Stimulated activated naive B cell treated with anti-CD40 and anti-IgM and Interleukin-4, amounts not matched to agents 10 μg/mL and 1 μg/mL and 100 μg/mL, for 72 hours (primary cell): Measurements from ENCODE around the gene TMEM107.
A peak's percentile ranks its signal among the peaks of the same experiment; 100 is the strongest.

Experiments used
- ATAC-seq, 2 donors: fragments of 150-1000 bp; cut with Tn5 transposase; replicated peaks; 2 replicates each; pipeline ENCODE4 v1.10.0; 2021; ENCODE audit warnings: moderate library complexity in 1 of 2
- DNase-seq: peaks from one replicate; pipeline ENCODE4 v3.0.0; 2021
- H3K27ac Mint-ChIP-seq: one replicate; pipeline ENCODE4 v1.8.0; 2022; ENCODE audit warnings: mild to moderate bottlenecking, mixed read lengths
- H3K27me3 Mint-ChIP-seq, 2 donors: one replicate each; pipeline ENCODE4 v1.8.0; 2022; ENCODE audit warnings: mixed read lengths in 2 of 2
- H3K36me3 Mint-ChIP-seq, 2 donors: one replicate each; pipeline ENCODE4 v1.8.0; 2022; ENCODE audit warnings: mixed read lengths in 2 of 2, mild to moderate bottlenecking in 1 of 2
- H3K4me1 Mint-ChIP-seq, 2 donors: one replicate each; pipeline ENCODE4 v1.8.0; 2022; ENCODE audit warnings: mixed read lengths in 2 of 2, mild to moderate bottlenecking in 1 of 2
- H3K4me3 Mint-ChIP-seq, 2 donors: one replicate each; pipeline ENCODE4 v1.8.0; 2022; ENCODE audit warnings: mild to moderate bottlenecking in 2 of 2, mixed read lengths in 2 of 2, moderate library complexity in 1 of 2
- H3K9me3 Mint-ChIP-seq, 2 donors: one replicate each; pipeline ENCODE4 v1.8.0; 2022; ENCODE audit warnings: mixed read lengths in 2 of 2, mild to moderate bottlenecking in 1 of 2

Gene TMEM107

DNA sequence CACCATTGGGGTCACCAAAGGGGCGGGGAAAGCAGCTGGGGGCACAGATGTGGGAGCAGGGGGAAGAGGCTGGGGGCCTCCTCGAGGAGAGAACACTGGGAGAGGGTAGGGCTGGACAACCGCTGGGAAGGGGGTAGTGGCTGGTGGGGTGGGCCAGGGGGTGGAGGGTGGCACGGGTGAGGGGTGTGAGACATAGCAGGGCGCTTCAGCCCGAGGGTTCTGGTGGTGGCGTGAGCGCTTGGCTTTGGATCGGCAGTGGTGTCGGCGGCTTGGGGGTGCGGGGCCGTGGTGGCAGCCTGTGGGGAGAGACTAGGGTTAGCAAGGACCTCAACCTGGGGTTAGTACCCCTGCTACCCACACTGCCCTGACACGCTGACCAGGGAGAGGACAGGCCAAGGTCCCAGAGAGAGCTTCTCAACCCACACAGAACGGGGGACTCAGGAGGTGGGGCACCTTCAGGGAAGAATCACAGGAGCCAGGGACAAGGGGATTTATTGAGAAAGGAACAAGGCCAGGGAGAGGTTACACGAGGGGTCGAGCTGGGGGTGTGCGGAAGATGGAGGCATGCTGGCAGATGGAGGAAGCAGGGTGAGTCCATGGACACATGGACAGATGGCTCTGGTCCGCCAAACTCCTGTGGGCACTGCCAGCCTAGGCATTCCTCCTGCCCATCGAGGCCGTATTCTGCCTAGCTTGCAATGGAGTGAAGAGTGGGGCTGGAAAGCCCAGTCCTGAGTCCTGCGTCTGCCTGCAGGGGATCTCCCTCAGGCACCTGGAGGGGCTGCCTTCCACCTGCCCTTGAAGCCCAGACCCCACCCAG lies 32.4 kb downstream of the TMEM107 start:
- no peaks in the 10 kb centered on the region for H3K9me3 Mint-ChIP-seq
- no peak overlapping the region for H3K27ac Mint-ChIP-seq
- no peak overlapping the region for H3K4me3 Mint-ChIP-seq

DNA sequence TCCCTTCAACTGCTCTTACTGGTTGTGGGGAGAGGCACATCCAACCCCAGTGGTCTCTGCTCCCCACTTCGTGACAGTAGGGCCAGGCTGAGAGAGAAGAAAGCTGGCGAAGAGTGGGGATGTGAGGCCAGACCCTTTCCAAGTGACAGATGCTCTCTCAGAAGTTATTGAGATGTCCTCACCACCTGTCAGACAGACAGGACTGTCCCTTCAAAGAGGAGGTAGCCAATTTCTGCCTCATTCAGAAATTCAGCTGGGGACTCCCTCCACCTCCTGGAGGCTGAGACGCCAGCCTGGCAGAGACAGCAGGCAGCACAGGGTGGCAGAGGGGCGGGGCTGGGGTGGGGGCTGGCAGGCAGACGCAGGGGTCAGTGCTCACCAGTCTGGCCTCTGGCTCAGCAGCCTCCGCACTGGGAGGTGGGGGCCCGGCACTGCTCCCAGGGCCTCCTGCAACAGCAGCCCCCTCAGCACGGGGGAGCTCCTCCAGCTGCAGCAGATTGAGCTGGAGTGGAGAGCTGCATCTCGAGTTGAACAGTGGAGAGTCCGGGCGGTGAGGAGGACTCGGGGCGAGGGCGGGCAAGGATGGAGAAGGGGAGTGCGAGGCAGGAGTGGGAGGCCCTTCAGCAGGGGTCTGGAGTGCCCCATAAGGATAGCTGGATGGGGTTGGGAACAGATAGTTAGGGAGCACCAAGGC lies 33.1 kb downstream of the TMEM107 start:
- H3K27me3 Mint-ChIP-seq = no peaks in the 10 kb centered on the region
- no peak overlapping the region for H3K4me3 Mint-ChIP-seq
- DNase-seq = no peak
- no peaks in the 10 kb centered on the region for H3K9me3 Mint-ChIP-seq
- peaks cover 5 to 9% of the 10 kb centered on the region in 2 donors for H3K4me1 Mint-ChIP-seq
- no peak for ATAC-seq
- H3K36me3 Mint-ChIP-seq = peaks cover 53 to 71% of the 10 kb centered on the region in 2 donors
- H3K27ac Mint-ChIP-seq = no peak overlapping the region

More for the DNA sequence above, 32.4 kb downstream of the TMEM107 start:
- ATAC-seq = no peak
- Mint-ChIP-seq H3K36me3 (peaks cover 58 to 77% of the 10 kb centered on the region in 2 donors), H3K4me1 (peaks cover 5 to 9% of the 10 kb centered on the region in 2 donors), H3K27me3 (no peaks in the 10 kb centered on the region)
- no peak for DNase-seq

DNA sequence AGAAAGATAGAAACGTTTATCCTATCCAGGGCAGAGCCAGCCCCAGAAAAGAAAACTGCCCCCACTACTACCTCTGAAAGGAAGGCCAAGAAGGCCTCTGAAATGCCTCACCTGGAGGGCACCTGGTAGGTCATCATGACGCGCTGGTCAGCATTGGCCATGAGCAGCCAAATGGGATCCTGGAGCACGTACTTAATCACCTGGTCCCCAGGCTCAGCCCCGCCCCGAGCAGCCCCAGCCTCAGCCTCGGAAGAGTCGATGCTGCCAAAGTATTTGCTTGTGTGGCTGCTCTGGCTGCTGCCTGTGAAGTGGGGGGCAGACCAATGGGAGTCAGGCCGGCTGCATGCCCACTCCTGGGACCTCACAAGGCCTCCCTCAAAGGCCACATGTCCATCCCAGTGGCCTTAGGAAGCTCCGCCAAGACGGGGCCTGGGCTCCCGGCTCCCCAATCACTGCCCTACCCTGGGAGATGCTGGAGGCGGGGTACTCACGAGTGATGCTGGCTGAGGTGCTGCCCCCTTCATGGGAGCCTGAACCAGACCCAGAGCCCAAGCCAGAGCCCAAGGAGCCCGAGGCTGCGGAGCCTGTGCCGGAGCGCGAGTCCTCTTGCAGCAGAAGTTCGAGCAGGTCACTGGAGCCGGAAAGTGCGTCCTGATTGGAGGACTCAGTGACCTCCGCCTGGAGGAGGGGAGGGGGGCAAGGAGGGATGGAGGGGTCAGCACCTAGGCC lies 33.9 kb downstream of the TMEM107 start:
- Mint-ChIP-seq H3K4me3 (no peak overlapping the region), H3K36me3 (peaks cover 46 to 66% of the 10 kb centered on the region in 2 donors), H3K4me1 (peaks cover 5 to 9% of the 10 kb centered on the region in 2 donors), H3K27me3 (no peaks in the 10 kb centered on the region), H3K27ac (no peak overlapping the region), H3K9me3 (no peaks in the 10 kb centered on the region)
- DNase-seq (no peak), ATAC-seq (no peak)

DNA sequence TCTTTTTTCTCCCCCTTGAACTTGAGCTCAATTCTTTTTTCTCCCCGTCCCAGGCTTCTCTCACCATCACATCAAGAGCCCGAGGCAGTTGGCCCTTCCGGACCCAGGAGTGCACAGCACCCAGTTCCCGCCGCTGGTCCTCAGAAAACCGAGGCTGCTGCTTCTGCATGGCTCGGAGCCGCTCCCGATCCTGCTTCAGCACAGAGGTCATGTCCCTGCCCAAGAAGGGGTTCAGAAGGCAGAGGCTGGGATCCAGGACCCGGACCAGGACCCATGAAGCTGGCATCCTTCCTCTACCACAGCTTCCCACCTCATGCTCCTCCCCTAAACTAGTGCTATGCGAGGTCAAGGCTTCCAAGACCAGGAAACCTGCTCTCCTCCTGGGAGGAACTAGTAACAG lies 34.4 kb downstream of the TMEM107 start:
- H3K36me3 Mint-ChIP-seq = peaks cover 42 to 60% of the 10 kb centered on the region in 2 donors
- no peak overlapping the region for H3K4me3 Mint-ChIP-seq
- no peaks in the 10 kb centered on the region for H3K27me3 Mint-ChIP-seq
- ATAC-seq = no peak
- DNase-seq = no peak
- H3K9me3 Mint-ChIP-seq = no peaks in the 10 kb centered on the region
- H3K4me1 Mint-ChIP-seq = peaks cover 1 to 10% of the 10 kb centered on the region in 2 donors
- no peak overlapping the region for H3K27ac Mint-ChIP-seq

DNA sequence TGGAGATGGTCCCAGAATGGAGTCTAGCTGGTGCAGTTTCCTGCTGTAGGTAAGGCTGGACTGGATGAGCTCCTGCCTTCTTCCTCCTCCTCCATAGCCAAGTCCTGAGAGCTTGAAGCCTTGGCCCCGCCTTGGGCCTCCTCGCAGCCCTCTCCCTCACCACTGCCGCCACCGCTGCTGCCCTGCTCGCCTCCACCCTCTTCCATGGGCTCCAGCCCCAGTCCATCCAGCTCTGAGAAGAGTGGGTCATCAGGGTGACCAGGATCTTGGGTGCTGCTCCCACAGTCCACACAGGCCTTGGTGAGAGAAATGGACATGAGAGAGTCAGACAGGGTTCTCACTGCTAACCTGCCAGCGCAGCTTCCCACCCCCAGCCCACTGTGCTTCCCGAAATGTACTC lies 35.1 kb downstream of the TMEM107 start:
- H3K36me3 Mint-ChIP-seq = peaks cover 35 to 53% of the 10 kb centered on the region in 2 donors
- ATAC-seq = no peak
- H3K4me1 Mint-ChIP-seq = peaks cover 0 to 9% of the 10 kb centered on the region in 2 donors
- no peak overlapping the region for H3K27ac Mint-ChIP-seq
- no peaks in the 10 kb centered on the region for H3K27me3 Mint-ChIP-seq
- peak overlapping the region in 1 of 2 donors; percentile 34 for H3K4me3 Mint-ChIP-seq
- DNase-seq = no peak
- no peaks in the 10 kb centered on the region for H3K9me3 Mint-ChIP-seq

DNA sequence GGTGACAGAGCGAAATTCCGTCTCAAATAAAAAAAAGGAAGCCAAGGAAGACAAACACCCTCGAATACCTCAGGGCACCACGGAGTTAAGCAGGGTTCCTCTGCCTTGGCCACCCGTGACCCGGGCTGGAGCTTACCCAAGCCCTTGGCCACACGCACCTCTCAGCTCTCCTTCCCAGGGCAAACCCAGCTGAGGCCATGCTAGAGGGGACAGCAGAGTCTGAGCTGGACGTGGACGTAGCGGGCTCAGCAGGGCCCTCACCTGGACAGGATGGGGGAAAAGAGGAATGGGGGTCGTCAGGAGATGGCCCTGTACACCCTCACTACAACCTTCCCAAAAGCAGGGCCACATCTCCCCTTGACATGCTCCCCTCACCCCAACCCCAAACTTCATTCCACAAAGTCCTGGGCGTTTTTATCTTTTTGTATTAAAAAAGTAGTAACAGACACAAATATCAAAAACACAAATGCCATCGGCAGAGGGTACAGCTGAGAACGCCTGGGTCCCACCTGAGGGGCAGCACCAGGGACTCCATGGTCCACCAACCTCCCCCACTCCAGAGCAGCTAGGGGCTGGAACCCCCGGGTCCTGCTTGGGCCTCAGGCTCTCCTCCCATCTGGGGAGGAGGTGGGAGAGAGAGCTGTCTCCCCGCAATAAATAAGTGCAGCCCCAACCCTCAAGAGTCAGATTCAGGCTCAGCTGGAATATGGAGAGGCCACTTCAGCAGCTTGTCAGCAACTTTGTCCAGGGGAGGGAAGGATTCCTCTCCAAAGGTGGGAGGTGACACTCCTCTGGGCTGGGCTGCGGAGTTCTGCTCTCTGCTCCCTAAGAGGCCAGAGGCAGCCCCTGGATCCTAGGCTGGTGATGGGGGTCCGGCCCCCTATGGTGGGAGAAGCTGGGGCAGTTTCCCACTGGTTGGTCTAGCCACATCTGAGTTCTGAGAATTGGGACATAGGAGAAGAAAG lies 35.8 kb downstream of the TMEM107 start:
- ATAC-seq (no peak), DNase-seq (no peak)
- H3K27ac Mint-ChIP-seq = no peak overlapping the region
- H3K4me3 Mint-ChIP-seq = no peak overlapping the region
- H3K4me1 Mint-ChIP-seq = peaks cover 0 to 7% of the 10 kb centered on the region in 2 donors
- H3K9me3 Mint-ChIP-seq = no peaks in the 10 kb centered on the region
- H3K27me3 Mint-ChIP-seq = no peaks in the 10 kb centered on the region
- peaks cover 31 to 48% of the 10 kb centered on the region in 2 donors for H3K36me3 Mint-ChIP-seq

DNA sequence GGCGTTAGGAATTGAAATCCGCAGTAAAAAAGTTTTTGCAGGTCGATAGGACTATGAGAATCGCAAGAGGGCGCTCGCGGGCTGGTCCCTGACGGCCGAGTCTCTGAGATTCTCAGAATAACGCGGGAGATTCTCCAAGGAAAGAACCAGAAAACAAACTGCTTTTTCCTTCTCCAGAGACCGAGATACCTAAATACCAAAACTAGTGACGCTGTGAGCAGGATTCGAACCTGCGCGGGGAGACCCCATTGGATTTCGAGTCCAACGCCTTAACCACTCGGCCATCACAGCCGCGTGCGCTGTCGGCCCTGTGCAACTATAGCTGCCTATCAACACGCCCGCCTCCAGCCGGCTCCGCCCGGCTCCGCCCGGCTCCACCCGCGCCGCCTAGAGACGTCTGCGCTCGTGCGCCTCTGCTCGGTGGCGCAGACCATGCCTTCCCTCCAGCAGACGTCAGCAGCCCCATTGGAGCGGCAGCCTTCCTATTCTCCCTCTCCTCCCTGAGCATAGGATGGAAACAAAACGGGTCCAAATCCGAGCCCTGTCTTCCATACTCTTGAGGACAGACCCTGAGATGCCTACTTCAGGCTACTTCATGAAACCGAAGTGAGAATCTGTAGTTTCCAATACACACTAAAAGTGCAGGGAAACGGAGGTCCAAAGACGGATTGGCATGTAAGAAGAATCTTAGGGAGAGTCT lies 37.4 kb downstream of the TMEM107 start:
- Mint-ChIP-seq H3K27ac (no peak overlapping the region), H3K27me3 (no peaks in the 10 kb centered on the region), H3K4me3 (no peak overlapping the region), H3K4me1 (peaks cover 0 to 7% of the 10 kb centered on the region in 2 donors), H3K36me3 (peaks cover 29 to 35% of the 10 kb centered on the region in 2 donors), H3K9me3 (no peaks in the 10 kb centered on the region)
- DNase-seq (peak; percentile 96), ATAC-seq (peak; percentile 94 to 97)

DNA sequence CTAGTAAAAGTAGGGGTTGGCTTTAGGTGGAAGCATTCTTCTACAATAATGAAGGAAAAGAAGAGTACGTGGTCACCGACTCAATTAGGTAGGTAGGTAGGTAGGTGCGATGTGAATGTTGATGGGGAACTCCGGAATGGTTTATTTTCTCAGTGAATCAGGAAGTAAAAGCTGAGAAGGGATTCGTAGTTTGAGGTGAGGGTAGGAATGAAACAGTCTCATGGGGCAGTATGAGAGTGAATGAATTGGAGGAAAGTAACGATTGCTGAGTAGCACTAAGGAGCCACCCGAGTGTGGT lies 37.9 kb downstream of the TMEM107 start:
- no peak overlapping the region for H3K27ac Mint-ChIP-seq

DNA sequence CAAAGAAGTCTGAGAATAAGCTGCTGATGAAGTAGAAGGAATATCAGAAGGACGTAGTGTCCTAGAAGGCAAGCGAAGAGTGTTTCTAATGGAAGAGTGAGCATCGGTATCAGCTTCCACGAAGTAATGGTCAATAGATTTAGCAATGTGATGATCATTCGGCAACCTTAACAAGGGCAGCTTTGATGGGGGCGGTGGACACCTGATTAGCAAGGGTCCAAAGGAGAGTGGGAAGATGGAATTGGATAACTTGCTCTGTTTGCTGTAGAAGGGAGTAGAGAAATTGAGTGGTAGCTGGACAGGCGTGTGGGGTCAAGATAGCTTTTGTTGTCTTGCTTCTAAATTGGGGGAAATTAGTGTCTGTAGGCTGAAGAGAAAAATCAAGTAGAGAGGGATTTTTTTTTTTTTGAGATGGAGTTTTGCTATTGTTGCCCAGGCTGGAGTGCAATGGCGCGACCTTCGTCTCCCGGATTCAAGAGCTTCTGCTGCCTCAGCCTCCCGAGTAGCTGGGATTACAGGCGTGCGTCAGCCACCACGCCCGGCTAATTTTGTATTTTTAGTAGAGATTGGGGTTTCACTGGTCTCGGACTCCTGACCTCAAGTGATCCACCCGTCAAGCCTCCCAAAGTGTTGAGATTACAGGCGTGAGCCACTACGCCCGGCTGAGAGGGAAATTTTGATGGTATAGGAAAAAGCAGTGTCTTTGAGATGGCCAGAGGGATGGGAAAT lies 38.4 kb downstream of the TMEM107 start:
- H3K9me3 Mint-ChIP-seq = no peaks in the 10 kb centered on the region
- ATAC-seq (no peak), DNase-seq (no peak)
- peaks cover 0 to 7% of the 10 kb centered on the region in 2 donors for H3K4me1 Mint-ChIP-seq
- H3K27ac Mint-ChIP-seq = no peak overlapping the region
- H3K27me3 Mint-ChIP-seq = no peaks in the 10 kb centered on the region
- H3K36me3 Mint-ChIP-seq = peaks cover 19 to 26% of the 10 kb centered on the region in 2 donors
- no peak overlapping the region for H3K4me3 Mint-ChIP-seq

More for the DNA sequence above, 37.9 kb downstream of the TMEM107 start:
- ATAC-seq (peak; percentile 60 to 63), DNase-seq (no peak)
- no peak overlapping the region for H3K4me3 Mint-ChIP-seq
- no peaks in the 10 kb centered on the region for H3K27me3 Mint-ChIP-seq
- no peaks in the 10 kb centered on the region for H3K9me3 Mint-ChIP-seq
- H3K4me1 Mint-ChIP-seq = peaks cover 0 to 7% of the 10 kb centered on the region in 2 donors
- H3K36me3 Mint-ChIP-seq = peaks cover 24 to 30% of the 10 kb centered on the region in 2 donors

DNA sequence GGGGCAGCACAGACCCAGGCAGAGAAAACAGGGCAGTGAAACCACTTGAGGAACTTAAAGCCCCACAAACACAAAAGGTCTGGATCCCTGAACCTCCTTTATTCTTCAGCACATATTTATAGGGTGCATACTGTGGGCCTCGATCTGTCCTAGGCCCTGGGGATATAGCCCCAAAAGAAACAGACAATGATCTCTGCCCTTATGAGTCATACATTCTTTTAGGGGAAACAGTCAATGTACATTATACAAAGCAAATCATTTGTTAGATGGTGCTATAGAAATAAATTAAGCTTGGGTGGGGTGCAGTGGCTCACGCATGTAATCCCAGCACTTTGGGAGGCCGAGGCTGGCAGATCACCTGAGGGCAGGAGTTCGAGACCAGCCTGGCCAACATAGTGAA lies 42.2 kb downstream of the TMEM107 start:
- DNase-seq = no peak

DNA sequence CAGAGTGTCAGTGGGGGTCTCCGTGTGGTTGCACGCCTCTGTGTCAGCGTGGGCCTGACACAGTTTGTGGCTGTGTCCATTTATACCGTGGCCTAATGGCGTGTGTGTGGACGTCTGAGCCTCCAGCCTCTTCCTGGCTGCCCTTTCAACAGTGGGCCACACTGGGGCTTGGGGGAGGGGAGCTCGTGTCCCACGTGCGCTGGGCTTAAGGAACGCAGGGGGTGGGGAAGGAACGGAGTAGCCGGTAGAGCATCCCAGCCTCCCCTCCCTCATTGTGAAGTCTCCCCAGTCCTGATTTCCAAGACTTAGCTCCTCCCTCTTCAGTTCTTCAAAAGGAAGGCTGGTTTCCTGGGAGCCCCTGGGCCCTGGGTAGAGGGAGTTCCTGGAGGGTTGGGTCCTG lies 42.8 kb downstream of the TMEM107 start:
- Mint-ChIP-seq H3K9me3 (no peaks in the 10 kb centered on the region), H3K4me1 (peaks cover 0 to 2% of the 10 kb centered on the region in 2 donors), H3K27me3 (peaks cover 7 to 17% of the 10 kb centered on the region in 2 donors), H3K27ac (no peak overlapping the region), H3K4me3 (no peak overlapping the region), H3K36me3 (no peaks in the 10 kb centered on the region)
- ATAC-seq (no peak), DNase-seq (no peak)

More for the DNA sequence above, 42.2 kb downstream of the TMEM107 start:
- no peak overlapping the region for H3K4me3 Mint-ChIP-seq
- H3K27ac Mint-ChIP-seq = no peak overlapping the region
- H3K4me1 Mint-ChIP-seq = peaks cover 0 to 2% of the 10 kb centered on the region in 2 donors
- peaks cover 7 to 16% of the 10 kb centered on the region in 2 donors for H3K27me3 Mint-ChIP-seq
- H3K9me3 Mint-ChIP-seq = no peaks in the 10 kb centered on the region
- no peak for ATAC-seq
- no peaks in the 10 kb centered on the region for H3K36me3 Mint-ChIP-seq

DNA sequence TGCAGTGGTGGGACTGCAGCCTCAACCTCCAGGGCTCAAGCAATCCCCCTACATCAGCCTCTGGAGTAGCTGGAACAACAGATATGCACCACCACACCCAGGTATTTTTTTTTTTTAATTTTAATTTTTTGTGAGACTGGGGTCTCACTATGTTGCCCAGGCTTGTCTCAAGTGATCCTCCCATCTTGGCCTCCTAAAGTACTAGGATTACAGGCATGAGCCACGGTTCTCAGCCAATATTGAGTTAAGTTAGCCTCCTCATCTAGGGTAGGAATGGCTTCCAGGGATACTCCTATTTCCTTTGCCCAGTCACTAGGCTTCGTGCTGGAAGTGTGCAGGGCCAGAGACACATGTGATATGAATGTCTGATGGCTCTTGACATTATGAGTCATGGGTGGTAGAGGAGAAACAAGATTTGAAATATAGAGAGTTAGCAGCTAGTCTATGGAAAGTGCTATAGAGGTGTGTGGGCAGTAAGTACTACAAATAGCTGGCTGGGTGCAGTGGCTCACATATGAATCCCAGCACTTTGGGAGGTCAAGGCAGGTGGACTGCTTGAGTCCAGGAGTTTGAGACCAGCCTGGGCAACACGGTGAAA lies 44.2 kb downstream of the TMEM107 start:
- Mint-ChIP-seq H3K4me3 (no peak overlapping the region), H3K9me3 (no peaks in the 10 kb centered on the region), H3K4me1 (peaks cover 6% of the 10 kb centered on the region in 2 donors)

More for the DNA sequence above, 44.2 kb downstream of the TMEM107 start:
- no peak overlapping the region for H3K27ac Mint-ChIP-seq
- peaks cover 0 to 1% of the 10 kb centered on the region in 2 donors for H3K36me3 Mint-ChIP-seq
- DNase-seq (no peak), ATAC-seq (peak; percentile 25 to 50)
- H3K27me3 Mint-ChIP-seq = peaks cover 11 to 22% of the 10 kb centered on the region in 2 donors
